GM19025 (cell line): ENCODE measurements around the gene SRC.

Experiments
- ATAC-seq: cut with Tn5 transposase; IDR thresholded peaks from one replicate; pipeline ENCODE4 v1.9.1; 2021; ENCODE audit warnings: mild to moderate bottlenecking, low read depth, moderate library complexity; ENCODE audit not compliant: unreplicated experiment

The SRC gene

DNA sequence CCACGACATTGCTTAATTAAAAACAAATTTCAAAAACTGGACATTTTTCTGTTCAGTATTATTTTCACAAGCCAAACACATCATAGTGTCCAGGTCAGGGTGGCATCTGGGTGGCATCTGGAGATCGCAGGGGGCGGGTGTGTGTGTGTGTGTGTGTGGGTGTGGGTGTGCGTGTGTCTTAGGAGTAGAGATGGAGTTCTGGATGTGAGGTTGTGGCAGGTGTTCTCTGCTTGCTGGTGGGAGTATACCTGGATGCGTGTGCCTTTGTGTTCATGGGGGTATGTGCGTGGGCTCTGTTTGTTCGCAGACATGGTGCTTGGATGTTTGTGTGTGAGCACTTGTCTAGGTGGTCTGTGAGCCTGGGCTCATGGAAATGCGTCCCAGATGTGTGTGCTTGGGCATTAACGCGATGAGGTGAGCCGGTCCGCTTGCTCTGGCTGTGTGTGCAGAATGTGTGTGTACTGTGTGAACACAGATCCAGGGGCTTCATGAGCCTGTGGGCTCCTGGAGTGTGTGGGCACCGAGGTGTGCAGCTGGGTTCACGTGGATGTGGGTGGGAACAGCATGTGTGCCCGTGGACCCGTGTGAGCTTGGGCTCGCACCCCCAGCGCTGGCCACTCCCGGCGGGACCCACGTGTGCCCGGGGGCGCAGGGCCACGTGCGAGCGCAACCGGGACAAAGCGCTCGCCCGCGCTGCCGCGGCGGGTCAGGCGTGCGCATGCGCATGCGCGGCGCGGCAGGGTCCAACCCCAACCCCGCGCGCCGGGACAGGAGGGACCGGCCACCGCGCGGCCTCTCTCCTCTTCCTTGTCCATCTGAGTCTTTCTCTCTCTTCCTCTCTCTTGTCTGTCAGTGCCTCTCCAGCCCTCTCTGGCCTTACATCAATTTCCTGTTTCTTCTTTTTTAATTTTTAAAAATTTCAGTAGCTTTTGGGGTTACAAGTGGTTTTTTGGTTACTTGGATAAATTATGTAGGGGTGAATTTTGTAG is 60.4 kb downstream of the SRC start:
- peak; percentile 48 for ATAC-seq

- no peak for ATAC-seq
These were observed 61.2 kb downstream of the SRC start for GRCh38 chr20:37407019-37407566.

DNA sequence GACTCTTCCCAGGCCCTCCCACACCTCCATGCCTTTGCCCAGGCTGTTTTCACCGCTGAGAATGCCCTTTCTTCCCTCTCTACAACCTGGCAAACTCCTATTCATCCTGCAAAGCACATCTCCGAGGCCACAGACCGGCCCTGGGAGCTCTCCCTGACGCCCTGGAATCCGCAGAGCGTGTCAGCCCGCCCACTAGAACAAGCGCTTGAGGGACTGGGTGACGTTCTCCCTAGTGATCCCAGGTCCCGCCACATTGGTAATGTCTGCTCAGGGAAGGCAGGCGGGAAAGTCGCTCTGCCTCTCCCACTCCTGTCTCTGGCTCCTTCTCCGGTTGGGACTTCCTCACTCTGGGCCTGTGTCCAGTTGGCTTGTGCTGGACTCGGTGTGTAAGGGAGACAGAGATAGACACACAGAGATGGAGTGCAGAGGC is 61.6 kb downstream of the SRC start:
- no peak for ATAC-seq

- no peak for ATAC-seq
These were observed 62.6 kb downstream of the SRC start for GRCh38 chr20:37408302-37409193.

GRCh38 chr20:37411408-37412219 is 65.7 kb downstream of the SRC start:
- no peak for ATAC-seq

- ATAC-seq: no peak
These were observed 67.0 kb downstream of the SRC start for GRCh38 chr20:37413023-37413334.

DNA sequence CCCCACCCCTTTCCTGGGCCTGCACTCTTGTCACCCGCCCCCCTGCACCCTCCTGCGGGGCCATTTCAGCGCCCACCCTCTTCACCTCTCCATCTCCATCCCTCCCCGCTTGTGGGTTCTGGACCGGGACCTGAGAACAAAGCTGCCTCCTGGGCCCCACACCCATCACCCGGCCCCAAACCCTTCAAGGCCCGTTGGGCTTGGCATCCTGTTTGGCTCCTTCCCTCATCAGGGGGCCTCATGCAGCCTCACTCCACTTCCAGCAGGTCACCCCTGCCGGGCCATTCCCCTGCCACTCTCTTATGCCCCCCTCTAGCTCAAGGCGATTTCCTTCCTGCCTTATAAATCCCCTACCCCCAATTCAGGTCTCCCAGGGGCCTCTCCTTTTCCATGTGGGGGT is 67.4 kb downstream of the SRC start:
- no peak for ATAC-seq

DNA sequence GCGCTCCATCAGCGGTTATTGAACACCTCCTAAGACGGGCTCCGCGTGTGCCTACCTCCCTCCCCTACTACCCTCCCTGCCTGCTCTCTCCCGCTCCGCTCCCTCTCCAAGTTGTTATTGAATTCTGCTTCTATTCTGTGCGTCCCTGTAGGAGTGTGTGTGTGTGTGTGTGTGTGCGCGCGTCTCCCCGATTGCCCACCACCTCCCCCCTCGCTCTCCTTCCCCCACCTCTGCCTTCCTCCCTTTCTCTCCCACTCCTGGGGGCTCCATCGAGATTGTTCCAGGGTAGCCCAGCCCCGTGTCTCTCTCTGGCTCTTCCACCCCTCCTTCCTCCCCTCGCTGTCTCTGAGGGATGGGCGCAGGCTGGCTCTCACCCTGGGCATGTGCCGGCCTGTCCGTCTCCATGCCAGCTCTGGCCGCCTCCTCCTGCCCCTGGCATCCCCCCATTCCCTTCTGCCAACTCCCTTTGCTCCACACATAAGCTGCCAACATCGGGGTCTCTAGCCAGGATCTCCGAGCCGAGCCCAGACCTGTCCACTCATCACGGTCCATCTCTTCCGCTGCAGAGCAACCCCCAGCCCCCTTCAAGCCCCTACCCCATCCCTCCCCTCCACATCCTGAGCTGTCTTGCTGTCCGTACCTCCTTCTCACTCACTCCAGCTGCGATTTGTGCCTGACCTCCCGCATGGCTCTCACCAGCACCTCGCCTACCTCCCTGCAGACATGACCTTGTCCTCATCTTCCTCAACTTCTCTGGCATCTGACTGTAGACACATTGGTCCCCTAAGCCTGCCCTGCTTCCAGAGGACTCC is 68.5 kb downstream of the SRC start:
- ATAC-seq: no peak

DNA sequence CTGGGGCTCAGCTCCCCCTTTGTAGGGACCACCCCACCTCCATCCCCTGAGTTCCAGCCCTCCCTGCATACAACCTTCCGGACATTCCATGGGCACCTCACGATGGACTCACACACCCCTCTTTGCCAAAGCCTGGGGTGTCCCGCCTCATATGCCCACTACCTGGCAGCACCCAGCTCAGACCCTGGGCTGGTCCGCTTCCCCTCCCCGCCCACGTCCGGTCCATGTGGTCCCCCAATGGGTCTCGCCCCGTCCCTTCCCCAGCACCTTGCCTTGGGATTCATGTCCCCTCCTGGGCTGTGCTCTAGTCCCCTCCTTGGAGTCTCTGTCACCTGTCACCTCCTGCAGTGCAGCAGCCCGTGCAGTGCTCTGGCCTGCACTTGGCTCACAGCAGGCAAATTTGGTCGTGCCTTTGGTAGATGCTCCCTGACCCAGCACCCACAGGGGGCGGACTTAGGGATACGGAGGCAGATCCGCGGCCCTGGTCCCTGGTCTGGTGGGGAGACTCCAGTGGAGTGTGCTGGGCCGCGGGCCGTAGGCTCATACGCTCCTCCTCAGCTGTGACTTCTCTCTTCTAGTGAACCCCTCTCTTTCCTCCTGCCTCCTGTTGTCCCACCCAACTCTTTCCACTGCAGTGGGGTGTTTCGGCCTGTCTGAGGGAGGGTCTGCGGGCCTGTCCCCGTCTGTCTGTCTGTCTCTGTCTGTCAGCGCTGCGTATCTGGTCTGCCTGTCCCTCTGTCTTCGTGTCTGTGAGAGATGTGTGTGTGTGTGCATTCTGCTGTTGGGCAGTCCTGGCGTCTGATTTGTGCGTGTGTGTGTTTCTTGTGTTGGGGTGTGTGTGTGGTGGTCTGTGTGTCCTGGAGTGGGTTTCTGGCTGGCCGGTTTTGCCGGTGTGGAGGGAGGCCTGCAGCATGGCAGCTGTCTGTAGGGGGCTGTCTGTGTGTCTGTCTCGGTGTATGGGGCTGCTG is 69.5 kb downstream of the SRC start:
- ATAC-seq: no peak

DNA sequence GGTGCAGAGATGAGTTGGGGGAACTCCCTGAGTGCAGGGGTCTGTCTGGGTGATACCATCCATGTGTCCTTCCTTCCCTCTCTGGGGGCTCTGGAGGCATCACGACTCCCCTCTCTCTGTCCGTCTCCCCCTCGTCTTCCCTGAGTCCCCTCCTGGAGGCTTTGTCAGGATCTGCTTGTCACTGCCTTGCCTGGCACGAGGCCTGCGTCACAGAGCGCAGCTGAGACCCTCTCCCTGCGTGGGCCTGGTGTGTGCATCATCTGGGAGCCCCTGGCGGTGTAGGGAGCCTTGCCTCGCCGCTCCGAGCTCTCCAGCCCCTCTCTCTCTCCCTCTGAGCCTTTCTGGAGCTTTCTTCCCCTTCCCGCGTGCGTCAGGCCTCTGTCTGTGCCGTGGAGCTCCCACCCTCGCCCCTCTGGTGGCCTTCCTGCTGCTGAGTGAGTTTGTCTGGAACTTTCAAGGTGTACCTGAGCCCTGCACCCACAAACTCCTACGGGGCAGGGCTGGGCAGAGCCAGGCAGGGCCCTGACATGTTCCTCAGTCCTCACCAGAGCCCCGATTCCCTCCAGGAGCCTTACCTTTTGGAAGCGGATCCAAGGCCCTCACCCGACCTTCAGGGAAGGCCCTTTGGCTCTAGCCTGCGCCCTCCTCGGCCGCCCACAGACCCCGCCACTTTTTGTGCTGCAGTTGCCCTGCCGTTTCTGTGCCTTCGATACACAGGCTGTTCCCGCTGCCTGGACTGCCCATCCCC is 70.3 kb downstream of the SRC start:
- ATAC-seq: no peak

GRCh38 chr20:37416848-37417616 is 71.1 kb downstream of the SRC start:
- ATAC-seq: no peak

- no peak for ATAC-seq
These were observed 71.9 kb downstream of the SRC start for GRCh38 chr20:37417617-37418467.

GRCh38 chr20:37418591-37419109 is 72.7 kb downstream of the SRC start:
- no peak for ATAC-seq

DNA sequence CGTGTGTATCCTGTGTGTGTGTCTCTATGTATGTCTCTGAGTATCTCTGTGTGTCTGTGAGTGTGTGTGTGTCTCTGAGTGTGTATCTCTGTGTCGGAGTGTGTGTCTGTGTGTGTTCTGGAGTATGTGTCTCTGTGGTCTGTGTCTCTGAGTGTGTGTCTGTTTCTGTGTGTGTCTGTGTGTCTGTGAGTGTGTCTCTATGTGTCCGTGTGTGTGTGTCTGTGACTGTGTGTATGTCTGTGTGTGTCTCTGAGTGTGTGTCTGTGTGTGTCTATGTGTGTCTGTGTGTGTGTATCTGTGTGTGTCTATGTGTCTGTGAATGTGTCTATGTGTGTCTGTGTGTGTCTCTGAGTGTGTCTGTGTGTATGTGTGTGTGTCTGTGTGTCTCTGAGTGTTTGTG is 73.4 kb downstream of the SRC start:
- no peak for ATAC-seq

DNA sequence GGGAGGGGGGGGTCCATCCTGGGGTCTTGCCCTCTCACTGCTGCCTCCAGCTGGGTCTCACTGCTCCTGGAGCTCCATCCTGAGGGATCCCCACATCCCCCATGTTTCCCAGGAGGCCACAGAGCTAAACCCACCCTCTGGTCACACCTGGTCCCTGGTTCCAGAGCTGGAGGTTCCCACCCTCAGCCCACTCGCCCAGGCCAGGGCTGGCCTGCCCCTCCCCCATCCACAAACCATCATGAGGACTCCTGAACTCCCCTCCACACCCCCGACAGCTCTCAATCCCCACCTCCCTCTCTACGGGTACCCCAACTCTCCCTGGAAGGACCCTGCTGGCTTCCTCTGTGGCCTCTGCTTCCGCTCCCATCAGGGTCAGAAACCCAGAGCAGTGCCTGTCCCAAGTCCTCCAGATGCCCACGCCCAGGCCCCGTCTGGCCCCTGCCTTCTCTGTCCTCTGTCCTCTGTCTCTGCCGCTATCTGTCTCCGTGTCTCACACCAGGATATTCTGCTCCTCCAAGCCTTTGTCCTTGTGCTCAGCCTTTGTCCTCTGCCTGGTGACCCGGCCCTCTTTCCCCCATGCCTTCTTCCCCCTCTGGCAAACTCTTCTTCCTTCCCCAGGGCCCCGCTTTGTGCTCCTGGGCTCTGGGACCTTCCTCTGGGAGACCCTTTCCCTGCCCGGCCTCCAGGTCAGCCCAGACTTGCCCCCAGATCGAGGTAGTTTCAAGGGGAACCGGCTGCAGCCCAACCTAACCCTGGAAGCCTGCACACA is 74.0 kb downstream of the SRC start:
- no peak for ATAC-seq
